ENCODE measurements around the gene BSN.

DNA sequence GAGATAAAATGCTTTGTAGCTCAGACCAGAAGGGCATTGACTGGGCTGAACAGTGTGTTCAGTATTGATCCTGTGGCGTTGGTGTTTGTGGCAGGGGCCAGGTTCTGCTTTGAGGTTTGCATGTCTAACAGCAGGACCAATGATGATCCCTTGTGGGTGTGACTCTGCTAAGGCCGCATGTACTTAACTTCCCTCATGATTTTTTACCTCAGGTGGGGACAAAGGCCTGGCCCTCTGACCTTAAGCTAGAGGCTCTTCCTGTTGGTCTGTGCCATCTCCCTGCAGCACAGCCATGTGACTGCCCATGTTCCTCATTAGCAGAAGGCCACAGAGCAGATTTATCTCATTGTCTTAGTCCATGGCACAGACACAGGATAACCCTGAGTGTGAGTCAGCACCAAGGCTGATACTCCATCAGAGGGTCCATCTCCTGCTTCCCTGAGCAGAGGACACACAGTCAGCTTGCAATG, 34.3 kb upstream of the BSN start:
- TF ChIP-seq, protein P1, sequence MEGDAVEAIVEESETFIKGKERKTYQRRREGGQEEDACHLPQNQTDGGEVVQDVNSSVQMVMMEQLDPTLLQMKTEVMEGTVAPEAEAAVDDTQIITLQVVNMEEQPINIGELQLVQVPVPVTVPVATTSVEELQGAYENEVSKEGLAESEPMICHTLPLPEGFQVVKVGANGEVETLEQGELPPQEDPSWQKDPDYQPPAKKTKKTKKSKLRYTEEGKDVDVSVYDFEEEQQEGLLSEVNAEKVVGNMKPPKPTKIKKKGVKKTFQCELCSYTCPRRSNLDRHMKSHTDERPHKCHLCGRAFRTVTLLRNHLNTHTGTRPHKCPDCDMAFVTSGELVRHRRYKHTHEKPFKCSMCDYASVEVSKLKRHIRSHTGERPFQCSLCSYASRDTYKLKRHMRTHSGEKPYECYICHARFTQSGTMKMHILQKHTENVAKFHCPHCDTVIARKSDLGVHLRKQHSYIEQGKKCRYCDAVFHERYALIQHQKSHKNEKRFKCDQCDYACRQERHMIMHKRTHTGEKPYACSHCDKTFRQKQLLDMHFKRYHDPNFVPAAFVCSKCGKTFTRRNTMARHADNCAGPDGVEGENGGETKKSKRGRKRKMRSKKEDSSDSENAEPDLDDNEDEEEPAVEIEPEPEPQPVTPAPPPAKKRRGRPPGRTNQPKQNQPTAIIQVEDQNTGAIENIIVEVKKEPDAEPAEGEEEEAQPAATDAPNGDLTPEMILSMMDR (IDR thresholded peaks at IDR 0.05; ENCODE audit: low read depth, low read length), result no peak
- TF ChIP-seq, protein P2, sequence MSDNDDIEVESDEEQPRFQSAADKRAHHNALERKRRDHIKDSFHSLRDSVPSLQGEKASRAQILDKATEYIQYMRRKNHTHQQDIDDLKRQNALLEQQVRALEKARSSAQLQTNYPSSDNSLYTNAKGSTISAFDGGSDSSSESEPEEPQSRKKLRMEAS (IDR thresholded peaks at IDR 0.05; ENCODE audit: low read depth, low read length), result no peak
- no peak for TF ChIP-seq POLR2A (IDR thresholded peaks at IDR 0.05; ENCODE audit: extremely low read depth, insufficient read length)
- no peak for TF ChIP-seq MYC (IDR thresholded peaks at IDR 0.05; ENCODE audit: low read depth, low read length)

All from NB4 (cell line).